ENCODE measurements around the gene QRICH1. TPM values are rescaled to one million over a fixed set of nuclear protein-coding genes. Genes with fewer than 3 reads are reported as not detected.

The QRICH1 gene
- total RNA-seq, 1 experiment from 2014 or later: 57.3 TPM

DNA sequence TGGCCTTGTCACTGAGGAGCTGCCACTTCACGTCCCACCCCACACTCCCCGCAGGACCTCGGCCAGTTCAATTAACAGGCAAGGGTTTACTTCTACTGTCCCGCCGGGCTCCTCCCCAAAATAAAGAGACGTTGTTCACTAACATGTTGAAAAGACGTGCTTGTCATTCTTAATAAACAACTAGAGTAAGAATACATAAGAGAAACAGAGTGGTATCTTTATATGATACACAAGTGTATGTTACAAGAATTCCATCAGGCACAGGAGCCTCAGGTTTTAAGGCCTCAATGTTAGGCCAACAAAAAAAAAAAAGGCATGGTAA lies 64.3 kb downstream of the QRICH1 start:
- ChIA-PET CTCF (no interaction called here), POLR2A (ENCODE audit: low non-redundant PET) (interaction anchor here (0.5 to 0.6 kb wide), 2 partner anchors 9 to 441 kb away, joined by 4 to 13 read pairs; partner anchors contain the start of gene DAG1)
- BruUV-seq (replicated peaks): no TSS peak
- Histone ChIP-seq H3K9me3 (ENCODE audit: low read depth, low read length, poor library complexity, severe bottlenecking) (no peaks in the 10 kb centered on the region), H3K27ac (ENCODE audit: low read depth, low read length, poor library complexity, severe bottlenecking) (peak overlapping the region; percentile 88), H3K27me3 (replicated peaks; ENCODE audit: insufficient read depth, low read depth, low read length, poor library complexity) (no peaks in the 10 kb centered on the region), H3K36me3 (ENCODE audit: insufficient read depth, low read length, poor library complexity, severe bottlenecking) (peaks cover 34% of the 10 kb centered on the region), H3K4me3 (ENCODE audit: low read depth, low read length, poor library complexity, severe bottlenecking) (peak overlapping the region; percentile 66), H3K4me1 (ENCODE audit: insufficient read depth, low read length, poor library complexity, severe bottlenecking) (peaks cover 6% of the 10 kb centered on the region)
- no peak for DNase-seq (ENCODE audit: low spot score)
- TF ChIP-seq EZH2 (IDR thresholded peaks at IDR 0.05; ENCODE audit: borderline replicate concordance, low read depth, low read length, poor library complexity, severe bottlenecking): no peak
- TF ChIP-seq, protein P1, sequence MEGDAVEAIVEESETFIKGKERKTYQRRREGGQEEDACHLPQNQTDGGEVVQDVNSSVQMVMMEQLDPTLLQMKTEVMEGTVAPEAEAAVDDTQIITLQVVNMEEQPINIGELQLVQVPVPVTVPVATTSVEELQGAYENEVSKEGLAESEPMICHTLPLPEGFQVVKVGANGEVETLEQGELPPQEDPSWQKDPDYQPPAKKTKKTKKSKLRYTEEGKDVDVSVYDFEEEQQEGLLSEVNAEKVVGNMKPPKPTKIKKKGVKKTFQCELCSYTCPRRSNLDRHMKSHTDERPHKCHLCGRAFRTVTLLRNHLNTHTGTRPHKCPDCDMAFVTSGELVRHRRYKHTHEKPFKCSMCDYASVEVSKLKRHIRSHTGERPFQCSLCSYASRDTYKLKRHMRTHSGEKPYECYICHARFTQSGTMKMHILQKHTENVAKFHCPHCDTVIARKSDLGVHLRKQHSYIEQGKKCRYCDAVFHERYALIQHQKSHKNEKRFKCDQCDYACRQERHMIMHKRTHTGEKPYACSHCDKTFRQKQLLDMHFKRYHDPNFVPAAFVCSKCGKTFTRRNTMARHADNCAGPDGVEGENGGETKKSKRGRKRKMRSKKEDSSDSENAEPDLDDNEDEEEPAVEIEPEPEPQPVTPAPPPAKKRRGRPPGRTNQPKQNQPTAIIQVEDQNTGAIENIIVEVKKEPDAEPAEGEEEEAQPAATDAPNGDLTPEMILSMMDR (conservative IDR thresholded peaks at IDR 0.05; ENCODE audit: low read depth, low read length): no peak
- intact Hi-C loops (cut with micrococcal nuclease; ENCODE audit: unreplicated experiment): no loop called here

DNA sequence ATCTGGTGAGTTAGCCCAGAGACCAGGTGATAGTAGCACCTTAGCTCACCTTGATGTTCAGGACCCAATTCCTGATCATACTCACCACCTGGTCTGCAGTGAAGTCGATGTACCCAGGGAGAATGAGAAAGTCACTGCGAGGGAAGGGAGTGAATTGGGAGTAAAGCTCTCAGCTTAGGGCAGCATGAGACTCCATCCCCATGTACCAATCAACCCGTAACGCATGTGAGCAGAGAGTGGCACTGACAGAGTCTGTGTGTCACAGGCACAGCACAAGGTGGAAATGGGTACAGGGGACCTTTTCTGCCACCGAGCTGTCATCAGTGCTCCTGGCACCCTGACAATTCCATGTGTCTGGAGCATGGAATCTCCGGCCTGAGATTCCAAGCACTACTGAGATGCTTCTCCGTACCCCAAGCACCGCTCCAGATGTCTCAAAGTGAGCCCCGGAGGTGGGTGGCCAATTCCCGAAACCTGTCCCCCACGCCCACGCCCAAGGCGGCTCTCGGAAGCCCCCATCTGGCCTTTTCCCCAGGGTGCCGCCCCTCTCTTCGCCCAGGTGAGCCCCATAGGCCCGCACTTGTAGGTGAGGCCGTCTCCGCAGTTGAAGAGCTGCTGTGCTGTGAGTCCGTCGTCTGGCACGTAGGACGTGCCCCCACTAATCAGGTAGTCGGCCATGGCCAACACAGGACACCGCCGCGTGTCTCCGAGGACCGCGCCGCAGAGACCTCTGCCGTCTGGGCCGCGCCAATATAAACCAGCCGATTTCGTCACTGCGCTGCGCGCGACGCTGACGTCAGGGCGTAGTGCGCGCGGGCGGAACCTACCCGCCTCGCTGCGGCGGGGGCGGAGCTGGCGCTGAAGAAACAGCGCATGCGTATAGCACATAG lies 65.0 kb downstream of the QRICH1 start, which contains the start of gene IMPDH2:
Gene IMPDH2 (minus strand): TSS at position 726 of the 890 bp plus-strand sequence. CDS start 48 bp downstream, at position 678.
- TF ChIP-seq, protein P1 (conservative IDR thresholded peaks at IDR 0.05; ENCODE audit: low read depth, low read length): no peak
- no peak for TF ChIP-seq EZH2 (IDR thresholded peaks at IDR 0.05; ENCODE audit: borderline replicate concordance, low read depth, low read length, poor library complexity, severe bottlenecking)
- intact Hi-C loops (cut with micrococcal nuclease; ENCODE audit: unreplicated experiment): no loop called here

DNA sequence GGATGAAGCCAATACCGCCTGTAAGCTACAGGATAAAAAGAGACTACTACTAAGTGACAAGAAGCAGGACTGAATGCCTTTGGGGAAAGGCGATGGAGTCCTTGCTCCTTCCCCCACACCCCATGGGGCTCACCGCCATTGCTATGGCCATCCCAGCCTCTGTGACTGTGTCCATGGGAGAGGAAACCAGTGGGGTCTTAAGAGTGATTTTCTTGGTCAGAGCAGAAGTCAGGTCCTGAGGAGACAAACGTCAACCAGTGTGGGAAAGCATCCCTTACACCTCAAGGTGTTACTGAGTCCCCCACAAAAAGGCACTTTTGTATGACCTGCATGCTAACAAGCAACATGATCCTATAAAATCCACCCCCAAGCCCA lies 65.6 kb downstream of the QRICH1 start:
- CTCF ChIA-PET: no interaction called here

More for the DNA sequence above, 65.0 kb downstream of the QRICH1 start, which contains the start of gene IMPDH2:
- Histone ChIP-seq H3K27me3 (replicated peaks; ENCODE audit: insufficient read depth, low read depth, low read length, poor library complexity) (no peaks in the 10 kb centered on the region), H3K27ac (ENCODE audit: low read depth, low read length, poor library complexity, severe bottlenecking) (peak within 1 kb of the TSS; percentile 88), H3K4me3 (ENCODE audit: low read depth, low read length, poor library complexity, severe bottlenecking) (peak within 1 kb of the TSS; percentile 66), H3K9me3 (ENCODE audit: low read depth, low read length, poor library complexity, severe bottlenecking) (no peaks in the 10 kb centered on the region), H3K36me3 (ENCODE audit: insufficient read depth, low read length, poor library complexity, severe bottlenecking) (peaks cover 36% of the 10 kb centered on the region), H3K4me1 (ENCODE audit: insufficient read depth, low read length, poor library complexity, severe bottlenecking) (peaks cover 6% of the 10 kb centered on the region)
- DNase-seq (ENCODE audit: low spot score): peak; percentile 86
- ChIA-PET CTCF (no interaction called here), POLR2A (ENCODE audit: low non-redundant PET) (interaction anchor here (0.5 to 0.6 kb wide), 3 partner anchors 9 to 441 kb away, joined by 3 to 13 read pairs (median 4); partner anchors contain the start of gene DAG1)
- BruUV-seq (replicated peaks): TSS peak; percentile 55

More for the DNA sequence above, 65.6 kb downstream of the QRICH1 start:
- no peak for DNase-seq (ENCODE audit: low spot score)
- Histone ChIP-seq H3K9me3 (ENCODE audit: low read depth, low read length, poor library complexity, severe bottlenecking) (no peaks in the 10 kb centered on the region), H3K27me3 (replicated peaks; ENCODE audit: insufficient read depth, low read depth, low read length, poor library complexity) (no peaks in the 10 kb centered on the region), H3K4me3 (ENCODE audit: low read depth, low read length, poor library complexity, severe bottlenecking) (peak overlapping the region; percentile 66), H3K27ac (ENCODE audit: low read depth, low read length, poor library complexity, severe bottlenecking) (peak overlapping the region; percentile 88), H3K4me1 (ENCODE audit: insufficient read depth, low read length, poor library complexity, severe bottlenecking) (peaks cover 6% of the 10 kb centered on the region), H3K36me3 (ENCODE audit: insufficient read depth, low read length, poor library complexity, severe bottlenecking) (peaks cover 38% of the 10 kb centered on the region)
- intact Hi-C loops (cut with micrococcal nuclease; ENCODE audit: unreplicated experiment): no loop called here
- POLR2A ChIA-PET (ENCODE audit: low non-redundant PET): interaction anchor here (0.5 kb wide), 1 partner anchor 264 kb away, joined by 3 read pairs; no protein-coding TSS in a partner anchor
- TF ChIP-seq, protein P1 (conservative IDR thresholded peaks at IDR 0.05; ENCODE audit: low read depth, low read length): no peak
- TF ChIP-seq EZH2 (IDR thresholded peaks at IDR 0.05; ENCODE audit: borderline replicate concordance, low read depth, low read length, poor library complexity, severe bottlenecking): no peak
- BruUV-seq (replicated peaks): no TSS peak
